GM18909 (cell line): ENCODE measurements around the gene AHDC1.

Experiments
- ATAC-seq: cut with Tn5 transposase; IDR thresholded peaks from one replicate; pipeline ENCODE4 v1.9.1; 2021; ENCODE audit warnings: mild to moderate bottlenecking; ENCODE audit not compliant: unreplicated experiment, poor library complexity

Gene AHDC1

GRCh38 chr1:27616441-27616840, 12.5 kb upstream of the AHDC1 start:
- no peak for ATAC-seq

GRCh38 chr1:27615346-27616192, 11.6 kb upstream of the AHDC1 start:
- no peak for ATAC-seq

DNA sequence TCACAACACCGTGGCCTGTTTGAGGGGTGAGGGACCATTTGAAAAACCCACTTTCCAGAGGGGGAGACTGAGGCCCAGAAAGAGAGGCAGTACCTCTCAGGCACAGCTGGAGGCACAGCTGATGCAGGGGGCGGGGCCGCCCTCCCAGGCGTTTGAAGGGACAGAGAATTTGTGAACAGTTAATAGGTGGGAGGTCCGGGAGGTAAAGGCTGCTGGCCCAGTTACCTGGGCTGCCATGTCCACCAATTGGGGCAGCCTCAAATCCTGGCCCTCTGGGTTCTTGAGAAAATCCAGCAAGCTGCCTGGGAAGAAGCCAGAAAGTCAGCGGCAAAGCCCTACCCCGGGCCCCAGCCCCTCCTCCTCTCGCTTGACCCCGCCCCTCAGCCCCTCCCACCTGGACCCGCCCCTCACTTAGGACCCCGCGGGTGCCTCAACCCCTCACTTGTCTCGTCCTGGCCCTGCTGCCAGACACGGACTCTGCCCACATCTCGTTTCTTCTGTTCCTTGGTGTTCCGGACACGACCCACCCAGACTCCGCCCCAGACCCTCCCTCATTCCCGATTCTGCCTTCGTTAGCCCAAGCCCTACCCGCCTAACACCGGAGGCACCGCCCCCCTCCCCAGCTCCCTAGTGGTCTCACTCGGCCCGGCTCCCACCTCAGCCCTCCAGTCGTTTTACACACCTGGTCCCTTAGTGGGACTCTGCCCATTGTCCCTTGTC, 10.8 kb upstream of the AHDC1 start:
- ATAC-seq, result no peak

GRCh38 chr1:27614043-27614624, 10.2 kb upstream of the AHDC1 start:
- no peak for ATAC-seq

DNA sequence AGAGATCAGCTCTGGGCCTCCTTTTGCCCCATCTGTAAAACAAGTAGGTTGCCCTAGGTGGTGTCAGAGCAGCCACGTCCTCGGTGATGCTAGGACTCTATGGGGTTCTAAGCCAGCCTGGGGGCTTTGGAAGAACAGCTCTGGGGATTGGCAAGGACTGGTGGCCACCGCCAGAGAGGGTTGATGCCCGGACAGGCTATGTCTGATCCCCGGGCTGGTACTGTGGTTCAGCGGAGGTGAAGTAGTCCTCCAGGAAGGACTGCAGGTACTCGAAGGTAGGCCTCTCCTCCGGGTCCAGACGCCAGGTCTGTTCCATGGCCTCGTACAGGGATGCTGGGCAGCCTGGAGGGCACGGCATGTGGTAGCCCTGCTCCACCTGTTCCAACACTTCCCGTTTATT, 8.8 kb upstream of the AHDC1 start:
- no peak for ATAC-seq

GRCh38 chr1:27611450-27611849, 7.5 kb upstream of the AHDC1 start:
- ATAC-seq, result no peak

- no peak for ATAC-seq
These were observed 5.8 kb upstream of the AHDC1 start for GRCh38 chr1:27609618-27610240.

GRCh38 chr1:27609210-27609555, 5.2 kb upstream of the AHDC1 start:
- ATAC-seq, result no peak

DNA sequence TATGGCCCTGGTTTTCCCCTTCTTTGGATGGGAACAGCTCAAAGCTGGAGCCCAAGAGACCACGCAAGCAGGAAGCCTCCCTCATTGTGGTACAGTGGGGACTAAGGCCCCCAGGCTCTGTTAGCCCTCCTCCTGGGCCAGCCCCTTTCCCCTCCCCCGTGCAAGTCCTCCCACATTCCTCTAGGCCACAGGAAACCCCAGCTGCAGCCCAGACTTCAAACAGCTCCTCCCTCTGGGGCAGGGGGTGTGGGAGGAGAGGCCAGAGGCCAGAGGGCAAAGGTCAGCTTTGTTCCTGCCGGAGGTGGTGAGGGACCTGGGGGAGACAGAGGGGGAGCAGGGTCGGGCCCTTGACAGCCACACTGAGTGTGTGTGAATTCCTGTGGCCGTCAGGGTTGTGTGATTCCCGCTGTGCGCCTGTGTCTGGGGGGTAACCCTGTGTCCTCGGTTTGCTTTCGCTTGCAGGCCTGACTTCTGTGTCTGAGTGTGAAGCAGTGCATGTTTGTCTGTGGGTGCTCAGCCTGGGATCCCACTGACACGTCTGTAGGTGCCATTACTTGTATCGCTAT, 3.4 kb upstream of the AHDC1 start:
- ATAC-seq, result no peak

DNA sequence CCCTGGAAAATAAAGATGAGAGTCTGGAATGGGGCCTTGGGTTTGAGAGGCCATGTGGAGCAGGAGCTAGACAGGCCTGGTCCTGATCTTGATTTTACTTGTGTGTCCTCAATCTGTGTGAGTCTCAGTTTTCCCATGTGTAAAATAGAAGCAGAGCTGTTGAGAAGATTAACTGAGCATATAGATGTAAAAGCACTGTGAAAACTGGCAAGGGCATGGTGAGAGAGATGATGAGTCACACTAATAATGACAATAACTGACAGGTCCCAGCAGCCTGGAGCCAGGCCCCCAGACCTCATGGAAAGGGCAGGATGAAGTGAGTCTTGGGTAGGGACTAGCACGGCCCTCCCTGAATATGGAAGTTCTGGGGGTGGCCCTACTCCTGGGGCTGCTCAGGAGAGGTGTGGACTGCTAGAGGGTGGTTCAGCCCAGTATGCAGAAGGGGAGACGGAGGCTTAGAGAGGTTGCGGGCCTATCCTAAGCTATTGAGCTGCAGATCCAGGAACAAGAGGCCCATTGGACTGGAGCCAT, 2.8 kb upstream of the AHDC1 start:
- no peak for ATAC-seq

GRCh38 chr1:27605796-27606707, 2.1 kb upstream of the AHDC1 start:
- no peak for ATAC-seq

DNA sequence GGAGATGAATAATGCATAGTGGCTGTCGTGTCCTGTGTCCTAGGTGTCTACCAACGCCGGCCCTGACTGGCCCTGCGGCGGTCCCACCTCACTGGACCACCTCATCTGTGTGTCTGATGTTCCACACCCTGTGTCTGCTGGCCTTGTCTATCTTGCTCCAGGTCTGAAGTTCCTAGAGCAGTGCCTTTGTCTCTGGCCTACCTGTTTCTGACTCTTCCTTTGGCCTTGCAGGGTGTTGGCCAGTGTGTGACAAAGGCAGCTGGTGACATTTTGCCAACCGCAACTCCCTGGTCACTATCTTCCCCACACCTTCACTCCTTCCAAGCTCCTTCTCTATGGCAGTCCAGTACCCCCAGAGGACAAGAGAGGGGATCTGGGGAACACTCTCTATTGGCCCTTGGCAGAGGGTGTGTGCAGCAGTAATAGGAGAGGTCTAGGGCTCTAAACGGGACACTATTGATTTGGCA, 1.4 kb upstream of the AHDC1 start:
- no peak for ATAC-seq

- ATAC-seq, result no peak
These were observed 795 bp upstream of the AHDC1 start for GRCh38 chr1:27604579-27605299.

DNA sequence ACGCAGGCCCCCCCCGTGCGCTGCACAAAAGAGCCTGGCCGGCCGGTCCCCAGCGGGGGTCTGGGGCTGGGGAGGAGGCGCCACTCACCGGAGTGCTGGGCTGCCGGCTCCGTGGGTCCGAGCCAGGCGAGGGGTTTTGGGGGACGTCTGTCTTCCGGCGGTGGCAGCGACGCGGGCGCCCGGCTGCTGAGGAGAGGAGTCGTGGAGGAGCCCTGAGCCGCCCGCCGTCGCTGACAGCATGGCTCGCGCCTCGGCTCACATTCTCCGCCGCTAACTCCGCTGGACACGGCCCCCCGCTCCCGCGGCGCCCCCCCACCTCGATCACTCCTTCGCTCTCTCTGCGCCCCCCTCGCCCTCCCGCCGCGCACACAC, 649 bp downstream of the AHDC1 start:
- no peak for ATAC-seq

DNA sequence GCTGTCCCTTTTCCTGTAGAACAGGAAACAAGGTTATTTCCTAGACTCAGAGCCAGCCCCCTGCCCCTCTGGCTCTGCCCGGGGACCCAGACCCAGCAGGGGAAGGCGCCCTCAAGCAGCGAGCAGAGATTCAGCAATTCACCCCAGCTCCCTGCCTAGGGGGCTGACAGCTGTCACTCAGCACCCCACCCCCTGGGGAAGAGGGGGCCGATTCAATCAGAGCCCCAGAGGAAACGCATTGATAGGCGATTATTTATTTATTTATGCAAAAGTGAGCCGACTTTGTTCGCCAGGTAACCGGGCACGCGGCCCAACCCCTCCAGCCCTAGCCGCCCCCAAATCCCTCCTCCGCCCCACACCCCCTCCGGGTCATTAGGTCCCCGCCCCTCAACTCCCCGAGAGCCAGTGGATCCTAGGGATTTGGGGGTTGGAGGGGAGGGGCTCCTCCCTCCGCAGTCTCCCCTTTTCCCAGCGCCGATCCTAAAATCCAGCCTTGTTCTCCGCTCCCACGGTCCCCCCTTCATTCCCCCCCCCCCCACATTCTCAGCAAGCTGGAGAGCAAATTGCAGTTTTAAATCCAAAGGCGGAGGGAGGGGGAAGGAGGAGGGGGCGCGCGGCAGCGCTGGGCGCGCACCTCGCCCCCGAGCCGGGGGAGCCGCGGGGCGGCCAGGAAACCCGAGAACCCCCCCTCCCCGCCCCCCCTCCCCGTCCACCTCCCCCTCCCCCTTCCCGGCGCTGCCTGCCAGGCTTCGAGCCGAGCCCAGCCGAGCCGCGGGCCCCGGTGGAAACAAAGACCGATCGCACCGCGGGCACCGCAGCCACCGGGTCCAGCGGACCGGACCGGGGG, 1.3 kb downstream of the AHDC1 start:
- no peak for ATAC-seq

GRCh38 chr1:27601771-27602461, 2.0 kb downstream of the AHDC1 start:
- ATAC-seq, result no peak

- no peak for ATAC-seq
These were observed 2.6 kb downstream of the AHDC1 start for GRCh38 chr1:27601321-27601770.
